ENCODE measurements around the gene TTLL10.

DNA sequence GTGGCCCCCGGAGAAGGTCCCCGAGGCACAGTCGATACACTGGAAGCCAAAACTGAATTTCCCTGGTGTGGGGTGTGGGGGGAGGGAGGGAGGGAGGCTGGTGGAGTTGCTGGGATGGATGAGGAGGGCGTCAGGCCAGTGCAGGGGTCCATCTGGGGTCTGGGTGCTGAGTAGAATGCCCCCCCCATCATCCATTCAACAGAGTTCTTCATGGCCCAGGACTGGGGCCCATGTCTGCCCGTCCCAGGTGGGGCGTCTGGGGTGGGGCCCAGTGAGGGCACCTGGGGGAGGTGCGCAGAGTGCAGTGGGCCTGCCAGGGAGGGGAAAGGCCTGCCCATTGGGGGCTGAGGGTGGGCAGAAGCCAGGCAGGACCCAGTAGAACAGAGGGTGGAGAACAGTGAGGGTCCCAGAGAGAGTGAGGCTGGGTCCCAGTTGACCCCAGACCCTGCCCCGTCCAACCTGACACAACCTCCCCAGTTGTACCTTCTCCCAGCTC lies 30.8 kb downstream of the TTLL10 start:
- TF ChIP-seq POLR2A (IDR thresholded peaks at IDR 0.05) (no peak), CTCF (IDR thresholded peaks at IDR 0.05) (no peak), POLR2AphosphoS5 (IDR thresholded peaks at IDR 0.05) (no peak), EP300 (IDR thresholded peaks at IDR 0.05) (no peak)
